ENCODE results near the gene MPC1.
"Not testable (repeated sequence)": the region's sequence is repeated elsewhere in the genome, so short reads cannot be mapped to it uniquely, and the experiment has no call there.

The MPC1 gene

GRCh38 chr6:166364456-166364855 is 18.3 kb downstream of the MPC1 start:
- Histone ChIP-seq H3K36me3 (replicated peaks; ENCODE audit: insufficient read depth, low read length) (no peaks in the 10 kb centered on the region), H3K4me1 (ENCODE audit: low read length) (peaks cover 15% of the 10 kb centered on the region), H3K27ac (ENCODE audit: low read length) (peak overlapping the region; percentile 58; the same call in 1 of the 2 replicates)

DNA sequence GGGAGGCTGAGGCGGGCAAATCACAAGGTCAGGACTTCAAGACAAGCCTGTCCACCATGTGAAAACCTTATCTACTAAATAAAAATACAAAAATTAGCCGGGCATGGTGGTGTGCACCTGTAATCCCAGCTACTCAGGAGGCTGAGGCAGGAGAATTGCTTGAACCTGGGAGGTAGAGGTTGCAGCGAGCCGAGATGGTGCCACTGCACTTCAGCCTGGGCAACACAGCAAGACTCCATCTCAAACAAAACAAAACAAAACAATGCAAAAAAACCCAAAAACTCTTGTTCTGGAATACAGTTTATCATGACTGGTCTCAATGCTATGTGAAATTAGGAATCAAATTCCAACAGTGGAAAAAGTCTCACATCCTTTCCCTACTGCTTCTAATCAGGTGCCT is 20.3 kb downstream of the MPC1 start:
- not testable (repeated sequence) for H3K27ac ChIP-seq (ENCODE audit: low read length); H3K4me2 ChIP-seq (ENCODE audit: low read depth, low read length); H3K27me3 ChIP-seq (replicated peaks; ENCODE audit: insufficient read depth, low read length); H3K9me2 ChIP-seq (replicated peaks; ENCODE audit: insufficient read depth, low read length); DNase-seq; H3K9me3 ChIP-seq (replicated peaks; ENCODE audit: insufficient read depth, low read length); H4K20me1 ChIP-seq (ENCODE audit: insufficient read depth, low read length); H3K9ac ChIP-seq (ENCODE audit: low read length); H3K4me3 ChIP-seq (ENCODE audit: low read length); H3K36me3 ChIP-seq (replicated peaks; ENCODE audit: insufficient read depth, low read length); H3K79me2 ChIP-seq (ENCODE audit: low read length); H2AFZ ChIP-seq (ENCODE audit: low read length)
- Histone ChIP-seq H3K4me1 (ENCODE audit: low read length) (peaks cover 15% of the 10 kb centered on the region), H3F3A (ENCODE audit: insufficient read depth, low read length) (peaks cover 13% of the 10 kb centered on the region; the same call in 1 of the 2 replicates)

More at GRCh38 chr6:166364456-166364855, 18.3 kb downstream of the MPC1 start:
- peak overlapping the region; percentile 73 for H3K4me2 ChIP-seq (ENCODE audit: low read depth, low read length)
- H3K9me3 ChIP-seq (replicated peaks; ENCODE audit: insufficient read depth, low read length): no peaks in the 10 kb centered on the region
- no peaks in the 10 kb centered on the region for H3K27me3 ChIP-seq (replicated peaks; ENCODE audit: insufficient read depth, low read length)
- DNase-seq: no peak
- no peak overlapping the region for H3K9ac ChIP-seq (ENCODE audit: low read length)
- no peaks in the 10 kb centered on the region for H3K79me2 ChIP-seq (ENCODE audit: low read length)
- peaks cover 13% of the 10 kb centered on the region; the same call in 1 of the 2 replicates for H3F3A ChIP-seq (ENCODE audit: insufficient read depth, low read length)
- no peak for TF ChIP-seq EZH2 (optimal IDR thresholded peaks at IDR 0.05; ENCODE audit: low read depth, low read length)
- TF ChIP-seq CTCF (IDR thresholded peaks at IDR 0.05; ENCODE audit: low read length): no peak
- no peak for TF ChIP-seq EZH2phosphoT487 (IDR thresholded peaks at IDR 0.05; ENCODE audit: low read length)
- no peaks in the 10 kb centered on the region for H3K9me2 ChIP-seq (replicated peaks; ENCODE audit: insufficient read depth, low read length)
- H4K20me1 ChIP-seq (ENCODE audit: insufficient read depth, low read length): no peaks in the 10 kb centered on the region
- no peak overlapping the region for H2AFZ ChIP-seq (ENCODE audit: low read length)
- H3K4me3 ChIP-seq (ENCODE audit: low read length): no peak overlapping the region

DNA sequence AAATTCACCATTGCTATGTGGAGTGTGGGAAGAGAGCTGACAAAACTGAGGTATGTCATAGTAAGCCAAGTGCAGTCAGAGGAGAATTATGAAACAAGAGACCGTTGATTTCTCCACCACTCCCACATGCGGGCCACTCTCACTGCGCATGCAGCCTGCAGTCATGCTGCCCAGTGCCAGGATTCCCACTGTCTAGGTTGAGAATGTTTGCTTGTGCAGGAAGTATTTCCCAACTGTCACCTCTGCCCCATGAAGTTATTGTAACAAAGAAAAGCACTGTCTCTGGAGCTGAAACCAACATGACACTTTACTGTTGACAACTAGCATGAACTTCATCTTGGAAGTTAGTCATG is 21.7 kb downstream of the MPC1 start:
- no peak overlapping the region for H2AFZ ChIP-seq (ENCODE audit: low read length)
- no peak for DNase-seq
- H3K9me2 ChIP-seq (replicated peaks; ENCODE audit: insufficient read depth, low read length): no peaks in the 10 kb centered on the region
- peaks cover 15% of the 10 kb centered on the region for H3K4me1 ChIP-seq (ENCODE audit: low read length)
- no peaks in the 10 kb centered on the region for H3K27me3 ChIP-seq (replicated peaks; ENCODE audit: insufficient read depth, low read length)
- no peak overlapping the region for H3K4me2 ChIP-seq (ENCODE audit: low read depth, low read length)
- H3K9me3 ChIP-seq (replicated peaks; ENCODE audit: insufficient read depth, low read length): no peaks in the 10 kb centered on the region
- no peak overlapping the region for H3K9ac ChIP-seq (ENCODE audit: low read length)
- H3K27ac ChIP-seq (ENCODE audit: low read length): no peak overlapping the region
- no peaks in the 10 kb centered on the region for H4K20me1 ChIP-seq (ENCODE audit: insufficient read depth, low read length)
- no peaks in the 10 kb centered on the region for H3K79me2 ChIP-seq (ENCODE audit: low read length)
- peaks cover 13% of the 10 kb centered on the region; the same call in 1 of the 2 replicates for H3F3A ChIP-seq (ENCODE audit: insufficient read depth, low read length)
- TF ChIP-seq CTCF (IDR thresholded peaks at IDR 0.05; ENCODE audit: low read length) (no peak), EZH2phosphoT487 (IDR thresholded peaks at IDR 0.05; ENCODE audit: low read length) (no peak), EZH2 (optimal IDR thresholded peaks at IDR 0.05; ENCODE audit: low read depth, low read length) (no peak)
- H3K4me3 ChIP-seq (ENCODE audit: low read length): no peak overlapping the region
- H3K36me3 ChIP-seq (replicated peaks; ENCODE audit: insufficient read depth, low read length): no peaks in the 10 kb centered on the region

- no peak overlapping the region for H3K27ac ChIP-seq (ENCODE audit: low read length)
- H2AFZ ChIP-seq (ENCODE audit: low read length): no peak overlapping the region
- DNase-seq: no peak
- no peaks in the 10 kb centered on the region for H3K9me2 ChIP-seq (replicated peaks; ENCODE audit: insufficient read depth, low read length)
- no peaks in the 10 kb centered on the region for H4K20me1 ChIP-seq (ENCODE audit: insufficient read depth, low read length)
- H3F3A ChIP-seq (ENCODE audit: insufficient read depth, low read length): peaks cover 7% of the 10 kb centered on the region; the same call in 1 of the 2 replicates
- H3K4me3 ChIP-seq (ENCODE audit: low read length): no peak overlapping the region
- H3K79me2 ChIP-seq (ENCODE audit: low read length): no peaks in the 10 kb centered on the region
- no peak overlapping the region for H3K9ac ChIP-seq (ENCODE audit: low read length)
- H3K4me1 ChIP-seq (ENCODE audit: low read length): peaks cover 9% of the 10 kb centered on the region
- no peaks in the 10 kb centered on the region for H3K36me3 ChIP-seq (replicated peaks; ENCODE audit: insufficient read depth, low read length)
- TF ChIP-seq EZH2phosphoT487 (IDR thresholded peaks at IDR 0.05; ENCODE audit: low read length) (no peak), CTCF (IDR thresholded peaks at IDR 0.05; ENCODE audit: low read length) (no peak), EZH2 (optimal IDR thresholded peaks at IDR 0.05; ENCODE audit: low read depth, low read length) (no peak)
- no peaks in the 10 kb centered on the region for H3K27me3 ChIP-seq (replicated peaks; ENCODE audit: insufficient read depth, low read length)
- H3K9me3 ChIP-seq (replicated peaks; ENCODE audit: insufficient read depth, low read length): no peaks in the 10 kb centered on the region
- H3K4me2 ChIP-seq (ENCODE audit: low read depth, low read length): no peak overlapping the region
These were observed 22.3 kb downstream of the MPC1 start for GRCh38 chr6:166360243-166361076.
